GM18951 (cell line): ENCODE measurements around the gene MAP3K2.

Source experiments
- POLR2A ChIP-seq: IDR thresholded peaks from 4 replicates; pipeline ENCODE4 v1.6.1; 2011; ENCODE audit warnings: mild to moderate bottlenecking; ENCODE audit not compliant: insufficient read length, insufficient read depth; ENCODE audit errors: extremely low read depth
- in situ Hi-C: fragments of 300-500 bp; cut with MboI; formaldehyde crosslinking; loops from one replicate; pipeline ENCODE4 v1.12.0; 2022; ENCODE audit warnings: low sequenced_read_pairs, mixed read lengths, inconsistent platforms; ENCODE audit not compliant: unreplicated experiment

Gene MAP3K2

DNA sequence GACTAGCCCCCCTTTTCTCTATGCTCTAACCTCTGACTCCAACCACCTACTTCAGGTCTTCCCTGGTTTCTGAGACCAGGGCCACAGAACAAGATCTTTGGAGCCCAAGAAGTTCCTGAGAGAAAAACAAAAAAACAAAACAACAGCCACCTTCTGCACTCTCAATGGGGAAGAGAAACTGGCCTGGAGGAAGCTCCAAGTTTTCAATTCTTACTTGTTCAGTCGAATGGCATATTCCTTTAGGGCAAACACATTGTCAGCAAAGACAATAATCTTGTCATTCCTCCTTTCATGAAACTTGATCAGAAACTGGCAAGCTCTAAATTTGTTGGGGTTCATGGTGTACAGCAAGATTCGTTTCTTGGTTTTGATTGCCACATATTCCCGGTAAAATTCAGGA is 108.8 kb downstream of the MAP3K2 start:
- in situ Hi-C loops: no loop called here
- no peak for TF ChIP-seq POLR2A

DNA sequence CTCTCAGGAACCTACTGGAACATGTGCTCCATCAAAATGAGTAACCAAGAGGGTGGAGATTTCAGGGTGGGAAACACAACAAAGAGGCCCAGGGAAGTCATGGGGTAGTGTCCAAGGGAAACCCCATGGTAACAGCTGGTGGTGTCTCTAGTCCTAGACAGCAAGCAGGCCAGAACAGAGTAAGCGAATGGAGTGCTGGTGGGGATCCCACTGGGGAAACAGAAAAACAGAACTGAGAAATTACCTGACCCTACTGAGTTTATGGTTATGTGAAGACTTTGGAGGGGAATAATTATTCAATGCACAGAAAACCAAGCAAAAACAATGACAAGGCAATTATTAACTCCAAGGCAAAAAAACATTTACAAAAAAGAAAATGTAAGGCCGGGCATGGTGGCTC is 110.7 kb downstream of the MAP3K2 start:
- no peak for TF ChIP-seq POLR2A
- in situ Hi-C loops: no loop called here

DNA sequence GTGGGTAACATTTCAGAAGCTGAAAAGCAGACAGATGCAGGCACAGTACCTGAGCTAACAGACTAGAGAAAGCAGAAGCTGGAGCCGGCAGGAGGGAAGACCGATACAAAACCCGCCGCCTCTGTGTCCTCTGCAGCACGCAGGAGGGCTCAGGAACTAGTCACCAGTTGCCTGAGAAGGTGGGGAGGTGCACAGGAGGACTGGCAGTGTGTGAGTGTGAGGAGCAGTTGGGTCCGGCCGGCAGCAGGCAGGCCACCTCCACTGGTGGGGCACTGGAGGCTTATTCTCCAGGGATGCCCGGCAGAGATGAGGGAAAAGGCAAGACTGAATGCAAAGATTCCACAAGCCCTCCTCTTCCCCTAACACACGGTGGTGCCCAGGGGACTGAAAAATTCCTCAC is 112.0 kb downstream of the MAP3K2 start:
- in situ Hi-C loops: no loop called here
- no peak for TF ChIP-seq POLR2A

- TF ChIP-seq POLR2A: no peak
- in situ Hi-C loops: no loop called here
These were observed 112.4 kb downstream of the MAP3K2 start for GRCh38 chr2:127275356-127275755.

DNA sequence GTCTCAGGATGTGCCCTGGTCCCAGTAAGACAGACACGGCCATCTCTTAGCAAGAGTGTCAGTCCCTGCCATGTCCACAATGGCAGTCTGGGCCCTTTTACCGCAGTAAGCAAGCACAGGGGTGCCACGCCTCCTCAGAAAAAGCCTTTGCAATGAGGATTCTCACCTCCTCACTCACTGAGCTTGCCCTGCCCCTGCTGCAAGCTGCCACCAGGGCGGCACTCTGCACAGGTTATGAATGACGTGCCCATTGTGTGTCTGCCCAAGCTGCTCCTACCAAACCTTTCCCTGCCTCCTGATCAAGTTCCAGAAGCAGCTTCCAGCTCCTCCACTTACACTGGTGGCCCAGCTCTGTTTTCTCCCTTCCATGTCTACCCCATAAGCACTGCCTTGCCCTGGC is 117.1 kb downstream of the MAP3K2 start:
- in situ Hi-C loops: no loop called here
- no peak for TF ChIP-seq POLR2A

DNA sequence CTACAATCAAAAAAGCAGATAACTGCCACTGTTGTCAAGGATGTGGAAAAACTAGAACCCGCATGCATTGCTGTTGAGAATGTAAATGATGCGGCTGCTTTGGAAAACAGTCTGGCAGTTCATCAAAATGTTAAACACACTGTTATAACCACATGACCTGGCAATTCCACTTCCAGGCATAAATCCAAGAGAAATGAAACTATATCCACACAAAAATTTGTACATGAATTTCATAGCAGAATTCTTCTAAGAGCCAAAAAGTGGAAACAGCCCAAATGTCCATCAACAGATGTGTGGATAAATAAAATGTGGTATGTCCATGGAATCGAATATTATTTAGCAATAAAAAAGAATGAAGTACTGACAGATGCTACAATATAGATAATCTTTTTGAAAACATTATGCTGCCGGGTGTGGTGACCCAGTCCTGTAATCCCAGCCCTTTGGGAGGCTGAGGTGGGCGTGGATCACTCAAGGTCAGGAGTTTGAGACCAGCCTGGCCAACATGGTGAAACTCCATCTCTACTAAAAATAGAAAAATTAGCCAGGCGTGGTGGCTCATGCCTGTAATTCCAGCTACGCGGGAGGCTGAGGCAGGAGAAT is 125.9 kb downstream of the MAP3K2 start:
- no peak for TF ChIP-seq POLR2A
- in situ Hi-C loops: no loop called here

- TF ChIP-seq POLR2A: no peak
- in situ Hi-C loops: no loop called here
These were observed 128.4 kb downstream of the MAP3K2 start for GRCh38 chr2:127259355-127259754.

- no peak for TF ChIP-seq POLR2A
- in situ Hi-C loops: no loop called here
These were observed 130.9 kb downstream of the MAP3K2 start for GRCh38 chr2:127256866-127257265.

GRCh38 chr2:127256381-127256780 is 131.4 kb downstream of the MAP3K2 start:
- in situ Hi-C loops: no loop called here
- TF ChIP-seq POLR2A: no peak

GRCh38 chr2:127255721-127256120 is 132.1 kb downstream of the MAP3K2 start:
- TF ChIP-seq POLR2A: no peak
- in situ Hi-C loops: no loop called here

DNA sequence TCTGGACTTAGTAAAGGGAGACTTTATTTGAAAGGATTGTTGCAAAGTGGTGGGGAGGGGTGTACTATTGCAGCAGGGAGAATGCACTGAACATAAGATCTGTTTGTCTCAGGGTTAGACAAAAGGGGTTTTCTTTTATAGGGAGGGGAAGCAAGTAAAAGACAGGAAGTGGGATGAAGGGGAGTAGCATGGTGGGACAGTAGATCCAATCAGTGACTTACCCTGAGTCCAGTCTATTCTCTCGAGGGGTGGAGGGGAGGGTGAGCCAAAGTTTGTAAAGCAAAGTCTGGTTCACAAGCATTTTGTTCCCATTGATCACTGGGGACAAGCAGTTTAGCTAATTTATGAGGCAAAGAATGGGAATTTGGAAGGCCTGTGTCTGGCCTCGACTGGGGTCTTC is 132.6 kb downstream of the MAP3K2 start:
- in situ Hi-C loops: no loop called here
- TF ChIP-seq POLR2A: no peak

GRCh38 chr2:127254386-127254981 is 133.3 kb downstream of the MAP3K2 start:
- TF ChIP-seq POLR2A: no peak
- in situ Hi-C loops: no loop called here
